IPS DF 4.7 (cell line): ENCODE results near the gene COQ6.
"Not testable (repeated sequence)": the region's sequence is repeated elsewhere in the genome, so short reads cannot be mapped to it uniquely, and the experiment has no call there.

Experiments
- DNase-seq: peaks from one replicate; pipeline ENCODE4 v3.0.0-alpha.2; 2013; ENCODE audit warnings: low spot score; ENCODE audit errors: extremely low read depth

COQ6 gene

DNA sequence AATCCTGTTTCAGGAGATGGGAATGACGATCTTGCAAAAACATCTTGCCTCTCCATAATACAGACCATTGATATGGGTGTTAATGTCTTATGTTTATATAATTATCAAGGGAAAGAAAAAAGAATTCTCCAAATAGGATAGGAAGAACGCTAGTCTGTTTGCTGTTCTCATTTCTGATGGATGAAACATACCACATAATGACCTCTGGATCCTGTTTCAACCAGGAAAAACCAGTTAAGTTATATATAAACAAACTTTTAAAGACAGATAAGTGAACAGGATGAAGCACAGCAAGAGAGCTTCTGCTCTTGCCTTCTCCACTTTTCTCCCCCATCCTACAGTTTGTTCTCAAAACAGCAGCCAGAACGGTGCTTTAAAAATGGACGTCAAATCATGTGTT lies 27.8 kb downstream of the COQ6 start:
- no peak for DNase-seq

DNA sequence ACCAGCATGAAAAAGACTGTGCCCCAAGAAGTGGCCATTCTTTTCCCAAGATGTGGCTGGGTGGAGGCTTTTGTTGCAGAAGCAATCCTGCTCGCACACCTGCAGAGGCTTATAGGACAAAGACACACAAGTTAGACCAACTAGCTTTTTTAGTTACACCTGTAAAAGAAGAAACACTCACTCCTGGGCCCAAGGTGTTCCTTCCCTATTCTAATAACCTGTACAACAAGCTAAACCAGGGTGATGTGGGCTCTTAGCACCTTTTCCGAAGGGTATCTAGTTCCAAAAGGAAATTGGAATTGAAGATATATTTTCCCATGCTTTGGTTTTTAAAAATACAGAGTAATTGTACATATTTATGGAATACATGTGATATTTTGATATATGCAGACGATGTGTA lies 38.0 kb downstream of the COQ6 start:
- DNase-seq: no peak

DNA sequence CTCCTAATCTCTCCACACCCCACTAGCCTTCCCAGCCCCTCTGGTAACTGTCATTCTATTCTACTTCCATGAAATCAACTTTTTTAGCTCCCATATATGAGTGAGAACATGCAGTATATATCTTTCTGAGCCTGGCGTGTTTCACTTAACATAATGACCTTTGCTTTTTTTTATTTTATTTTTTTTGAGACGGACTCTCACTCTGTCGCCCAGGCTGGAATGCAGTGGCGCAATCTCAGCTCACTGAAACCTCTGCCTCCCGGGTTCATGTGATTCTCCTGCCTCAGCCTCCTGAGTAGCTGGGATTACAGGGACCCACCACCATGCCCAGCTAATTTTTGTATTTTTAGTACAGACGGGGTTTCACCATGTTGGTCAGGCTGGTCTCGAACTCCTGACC lies 38.6 kb downstream of the COQ6 start:
- DNase-seq: not testable (repeated sequence)

DNA sequence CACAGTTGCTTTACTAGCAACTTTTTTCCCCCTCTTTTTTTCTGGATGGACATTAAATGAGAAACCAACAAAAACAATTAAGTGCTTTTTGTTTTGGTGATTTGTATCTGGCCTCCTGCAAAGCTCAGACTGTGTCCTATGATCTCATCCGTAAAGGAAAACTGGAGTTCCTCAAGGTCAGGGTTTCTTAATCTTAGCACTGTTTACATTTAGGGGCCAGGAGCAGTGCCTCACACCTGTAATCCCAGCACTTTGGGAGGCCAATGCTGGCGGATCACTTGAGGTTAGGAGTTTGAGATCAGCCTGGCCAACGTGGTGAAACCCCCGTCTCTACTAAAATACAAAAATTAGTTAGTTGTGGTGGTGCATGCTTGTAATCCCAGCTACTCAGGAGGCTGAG lies 41.0 kb downstream of the COQ6 start:
- DNase-seq: no peak

DNA sequence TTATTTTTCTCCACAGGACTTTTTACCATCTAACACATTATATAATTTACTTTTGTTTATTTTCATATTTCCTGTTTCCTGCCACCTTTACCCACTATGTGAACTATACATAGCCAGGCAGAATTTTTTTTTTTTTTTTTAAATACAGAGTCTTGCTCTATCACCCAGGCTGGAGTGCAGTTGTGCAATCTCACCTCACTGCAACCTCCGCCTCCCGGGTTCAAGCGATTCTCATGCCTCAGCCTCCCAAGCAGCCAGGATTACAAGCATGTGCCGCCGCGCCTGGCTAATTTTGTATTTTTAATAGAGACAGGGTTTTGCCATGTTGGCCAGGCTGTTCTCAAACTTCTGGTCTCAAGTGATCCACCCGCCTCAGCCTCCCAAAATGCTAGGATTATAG lies 44.8 kb downstream of the COQ6 start:
- DNase-seq: not testable (repeated sequence)

DNA sequence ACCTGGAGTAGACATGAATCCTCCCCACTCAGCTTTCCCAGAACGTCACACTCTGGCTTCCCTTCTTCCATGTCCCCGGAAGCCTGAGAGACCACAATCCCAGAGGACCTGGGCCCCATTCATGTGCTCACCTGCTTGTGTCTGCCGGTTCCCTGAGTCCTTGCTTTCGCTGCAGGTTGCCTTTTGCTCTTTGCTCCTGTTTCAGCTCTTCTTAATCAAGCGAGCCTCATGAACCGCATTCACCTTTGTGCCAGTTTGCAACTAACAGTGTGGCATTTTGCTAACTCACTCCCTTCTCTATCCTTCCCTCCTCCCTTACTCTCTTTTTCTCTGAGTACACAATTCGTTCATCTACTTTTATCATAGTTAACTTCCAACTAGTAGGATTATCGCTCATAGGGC lies 45.9 kb downstream of the COQ6 start:
- DNase-seq: no peak

DNA sequence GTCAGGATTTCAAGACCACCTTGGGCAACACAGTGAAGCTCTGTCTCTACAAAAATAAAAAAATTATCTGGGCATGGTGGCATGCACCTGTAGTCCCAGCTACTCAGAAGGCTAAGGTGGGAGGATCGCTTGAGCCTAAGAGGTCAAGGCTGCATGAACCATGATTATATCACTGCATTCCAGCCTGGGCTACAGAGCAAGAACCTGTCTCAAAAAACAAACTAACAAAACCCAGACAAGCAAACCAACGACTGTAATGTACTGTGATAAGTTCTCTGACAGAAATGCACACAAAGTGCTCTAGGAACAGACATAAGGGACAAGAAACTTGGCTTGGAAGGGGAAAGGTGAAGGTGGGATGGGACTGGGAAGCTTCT lies 46.6 kb downstream of the COQ6 start:
- no peak for DNase-seq

DNA sequence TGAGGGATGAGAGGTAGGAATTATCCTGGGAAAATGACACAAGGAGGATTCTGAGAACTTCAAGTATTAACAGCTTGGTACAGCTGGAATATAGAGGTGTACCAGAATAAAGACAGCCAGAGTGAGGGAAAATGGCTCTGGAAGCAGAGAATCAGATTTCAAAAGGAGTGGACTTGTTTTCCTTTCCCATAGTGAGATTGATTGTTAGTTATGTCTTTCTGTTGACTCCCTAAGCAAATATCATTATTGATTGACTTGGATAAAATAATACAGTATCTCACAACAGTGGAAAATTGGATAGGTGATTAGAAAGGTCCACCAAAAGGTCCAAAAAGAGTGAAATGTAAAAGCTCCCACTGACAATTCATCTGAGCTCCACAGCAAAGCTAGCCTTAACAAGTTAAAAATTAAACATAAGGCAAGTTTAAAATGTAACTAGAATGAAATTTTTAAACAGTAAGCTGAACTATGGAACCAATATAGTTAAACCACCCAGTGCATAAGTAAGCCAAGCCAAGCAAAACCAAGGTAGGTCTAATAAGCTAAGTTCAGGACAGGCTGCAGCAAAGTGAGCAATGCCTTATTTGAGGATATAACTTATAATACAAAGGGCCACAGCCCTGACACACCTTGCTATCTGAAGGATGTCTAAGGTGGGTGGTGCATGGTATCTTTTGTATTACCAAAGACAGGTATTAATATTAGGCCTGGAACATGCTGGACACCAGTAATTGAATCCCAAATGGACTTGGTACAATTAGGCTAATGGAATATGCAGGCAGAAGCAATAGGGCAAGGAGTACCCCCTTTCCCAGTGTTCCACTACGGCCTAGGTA lies 47.2 kb downstream of the COQ6 start:
- no peak for DNase-seq

DNA sequence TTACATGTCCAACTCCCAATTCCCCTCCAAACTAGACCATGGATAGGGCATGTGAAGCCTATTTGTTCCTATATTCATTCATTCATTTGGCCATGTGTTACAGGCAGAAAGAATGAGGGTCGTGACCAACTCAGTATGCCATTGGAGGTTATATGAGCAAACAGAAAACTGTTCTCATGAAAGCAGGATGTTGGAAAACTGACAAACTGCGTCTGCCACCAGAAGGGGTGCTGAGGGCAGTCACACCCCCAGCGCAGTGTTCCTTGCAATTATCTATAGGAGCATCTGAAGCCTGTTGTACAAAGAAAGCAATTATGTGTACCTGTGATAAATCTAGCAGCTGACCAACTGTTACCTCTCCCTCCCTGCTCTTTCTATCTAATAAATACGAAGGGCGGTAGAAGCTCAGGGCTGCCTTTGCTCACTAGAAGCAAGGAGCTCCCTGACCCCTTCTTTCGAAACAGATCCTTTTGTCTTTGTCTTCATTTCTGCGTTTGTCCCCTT lies 47.9 kb downstream of the COQ6 start:
- no peak for DNase-seq

DNA sequence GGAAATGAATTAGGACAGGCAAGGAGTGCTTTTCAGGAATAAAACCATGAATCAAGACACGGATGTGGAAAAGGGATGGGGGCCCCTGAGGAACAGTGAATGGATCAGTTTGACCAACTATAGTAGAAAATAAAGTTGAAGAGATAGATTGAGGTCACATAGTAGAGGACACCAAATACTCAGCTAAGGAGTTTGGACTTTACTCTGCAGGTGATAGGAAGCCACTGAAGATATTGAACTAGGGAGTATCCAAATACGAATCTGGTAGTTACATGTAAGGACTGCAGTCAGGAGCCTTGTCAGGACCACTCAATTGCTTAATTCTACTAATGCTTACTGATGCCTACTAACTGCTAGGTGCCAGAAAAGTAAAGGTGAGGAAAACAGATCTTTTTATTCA lies 48.6 kb downstream of the COQ6 start:
- DNase-seq: no peak

DNA sequence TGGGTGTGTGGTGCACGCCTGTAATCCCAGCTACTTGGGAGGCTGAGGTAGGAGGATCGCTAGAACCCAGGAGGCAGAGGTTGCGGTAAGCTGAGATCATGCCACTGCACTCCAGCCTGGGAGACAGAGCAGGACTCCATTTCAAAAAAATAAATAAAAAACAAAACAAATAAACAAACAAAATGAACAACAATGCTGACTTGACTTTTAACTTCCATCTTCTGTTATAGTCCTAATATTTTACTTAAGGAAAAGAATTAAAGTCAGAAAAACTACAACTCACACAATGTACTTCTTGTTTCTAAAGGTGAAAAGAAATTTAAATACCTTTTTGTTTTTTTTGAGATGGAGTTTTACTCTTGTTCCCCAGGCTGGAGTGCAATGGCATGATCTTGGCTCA lies 55.6 kb downstream of the COQ6 start:
- not testable (repeated sequence) for DNase-seq

DNA sequence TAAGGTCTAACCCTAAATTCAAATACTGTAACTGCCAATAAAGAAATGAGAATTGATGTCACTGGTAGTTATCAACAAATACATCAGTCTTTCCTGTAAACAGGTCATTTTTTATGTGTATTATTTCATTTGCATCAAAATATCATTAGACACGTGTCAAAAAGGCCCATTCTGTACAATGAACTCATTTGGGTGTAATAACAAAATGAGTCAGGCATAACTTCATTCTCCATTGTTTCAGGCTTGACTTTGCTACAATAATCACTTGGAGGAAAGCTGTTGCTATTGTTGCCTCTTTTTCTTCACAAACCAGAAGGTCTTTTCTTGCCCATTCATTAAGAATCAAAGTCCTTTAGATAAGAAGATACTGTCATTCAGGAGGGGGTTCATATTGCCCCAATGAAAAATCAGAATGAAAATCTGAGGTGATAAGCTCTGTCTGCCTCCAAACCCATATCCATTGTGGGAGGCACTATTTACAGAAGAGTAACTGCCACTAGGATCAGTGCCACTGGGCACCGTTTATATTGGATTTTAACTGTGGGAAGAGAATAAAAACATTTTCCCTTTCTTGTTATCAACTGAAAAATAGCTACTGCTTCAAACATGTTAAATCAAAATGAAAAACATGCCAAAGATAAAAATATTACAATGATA lies 58.9 kb downstream of the COQ6 start:
- no peak for DNase-seq
